Spleen (tissue), 11 donors: Measurements from ENCODE around the gene GMCL2. TPM values are rescaled to one million over a fixed set of nuclear protein-coding genes. Genes with fewer than 3 reads are reported as not detected.

Experiments
- DNase-seq: peaks from one replicate; pipeline ENCODE4 v3.0.0-alpha.2; 2020
- H3K27ac ChIP-seq, 8 donors: fragments of 200-600 bp; sonication (generic) in 7 of 8; 1 replicate in 4 of 8; 2 replicates in 4 of 8; pipeline versions ENCODE4 v1.5.0 to v1.8.0; 2016 to 2021; ENCODE audit warnings: inconsistent platforms in 4 of 8, mild to moderate bottlenecking in 4 of 8, moderate library complexity in 1 of 8
- H3K27me3 ChIP-seq, 7 donors: fragments of 200-600 bp; sonication (generic) in 6 of 7; replicated peaks in 1 of 7; 1 replicate in 4 of 7; 2 replicates in 3 of 7; pipeline versions ENCODE4 v1.5.0 to v1.8.0; 2016 to 2021; ENCODE audit warnings: inconsistent platforms in 3 of 7, mild to moderate bottlenecking in 1 of 7
- H3K36me3 ChIP-seq, 6 donors: fragments of 200-600 bp; sonication (generic) in 5 of 6; 1 replicate in 4 of 6; 2 replicates in 2 of 6; pipeline versions ENCODE4 v1.5.0 to v1.8.0; 2016 to 2021; ENCODE audit warnings: inconsistent platforms in 2 of 6
- H3K4me1 ChIP-seq, 6 donors: fragments of 200-600 bp; sonication (generic) in 5 of 6; 1 replicate in 3 of 6; 2 replicates in 3 of 6; pipeline versions ENCODE4 v1.5.0 to v1.8.0; 2016 to 2021; ENCODE audit warnings: inconsistent platforms in 3 of 6
- H3K4me3 ChIP-seq, 8 donors: fragments of 200-600 bp; sonication (generic) in 7 of 8; 1 replicate in 4 of 8; 2 replicates in 4 of 8; pipeline versions ENCODE4 v1.5.0 to v1.8.0; 2016 to 2021; ENCODE audit warnings: inconsistent platforms in 4 of 8, mild to moderate bottlenecking in 4 of 8, moderate library complexity in 2 of 8
- H3K9me3 ChIP-seq, 8 donors: fragments of 200-600 bp; sonication (generic) in 7 of 8; 1 replicate in 4 of 8; 2 replicates in 4 of 8; pipeline versions ENCODE4 v1.5.0 to v1.8.0; 2016 to 2021; ENCODE audit warnings: inconsistent platforms in 4 of 8
- CTCF ChIP-seq, 11 experiments: fragments of 200-600 bp in 7 of 11; fragments of 450-650 bp in 4 of 11; sonication (generic) in 4 of 11; IDR thresholded peaks in 8 of 11; conservative IDR thresholded peaks in 3 of 11; 1 replicate in 7 of 11; 2 replicates in 4 of 11; pipeline versions ENCODE4 v1.4.0 to v1.8.0; 2016 to 2021; ENCODE audit warnings: antibody characterized with exemption in 11 of 11, inconsistent platforms in 4 of 11, mild to moderate bottlenecking in 1 of 11
- POLR2A ChIP-seq, 3 donors: fragments of 450-650 bp; IDR thresholded peaks; one replicate each; pipeline ENCODE4 v1.5.1; 2017; ENCODE audit warnings: antibody characterized with exemption in 3 of 3, mild to moderate bottlenecking in 1 of 3
- POLR2AphosphoS5 ChIP-seq, 3 donors: sonication (generic); formaldehyde crosslinking; IDR thresholded peaks; one replicate each; pipeline ENCODE4 v1.5.1; 2017; ENCODE audit warnings: antibody characterized with exemption in 3 of 3
- WGBS, 5 donors: extraction: QIAGEN DNeasy Blood & Tissue Kit in 3 of 5; methylation state at CpG; one replicate each; pipeline versions ENCODE4 v1.1.5 to v1.1.7; 2013 to 2018; 5-methylcytosine and 5-hydroxymethylcytosine counted together
- intact Hi-C: fragments of 100-400 bp; cut with DNase I; formaldehyde crosslinking; loops from one replicate; pipeline ENCODE4 v1.15.0; 2023; ENCODE audit warnings: low total_unique reads
- polyA plus RNA-seq, 3 donors: library from polyadenylated mRNA; stranded (reverse); fragments of 200-250 nt; gene quantifications; one replicate each; pipeline ENCODE4 v1.2.1, GENCODE V29; 2013
- total RNA-seq, 7 donors: library from RNA; depleted of rRNA in 3 of 7; stranded (reverse); fragments of >200 nt in 3 of 7; fragmentation: NEBNext Ultra II Directional in 4 of 7; extraction: Animal tissue kit (Norgen Biotek cat#: 25700) in 4 of 7; gene quantifications; one replicate each; pipeline versions ENCODE4 v1.1.0 to v1.2.1, GENCODE V29; 2016 to 2021
- donor health status: healthy with polysubstance abuse.
- donor health status: DM: no; HTN: no; CAD: no; lungs with moderate emphysema.
- donor health status: DM: no; HTN: no; CAD: no.
- donor health status: Bipolar disorder and iron deficiency.
- donor health status: healthy.
- donor health status: DM: no; HTN: no; CAD: no.
- donor health status: DM: yes; HTN: yes; CAD: no.

The GMCL2 gene
- total and polyA plus RNA-seq, 10 donors = 0.03 TPM; not detected in 9

GRCh38 chr5:178211095-178212048, 24.2 kb upstream of the GMCL2 start:
- peaks cover 0 to 100% (median 97%) of the 10 kb centered on the region in 6 donors for H3K36me3 ChIP-seq

DNA sequence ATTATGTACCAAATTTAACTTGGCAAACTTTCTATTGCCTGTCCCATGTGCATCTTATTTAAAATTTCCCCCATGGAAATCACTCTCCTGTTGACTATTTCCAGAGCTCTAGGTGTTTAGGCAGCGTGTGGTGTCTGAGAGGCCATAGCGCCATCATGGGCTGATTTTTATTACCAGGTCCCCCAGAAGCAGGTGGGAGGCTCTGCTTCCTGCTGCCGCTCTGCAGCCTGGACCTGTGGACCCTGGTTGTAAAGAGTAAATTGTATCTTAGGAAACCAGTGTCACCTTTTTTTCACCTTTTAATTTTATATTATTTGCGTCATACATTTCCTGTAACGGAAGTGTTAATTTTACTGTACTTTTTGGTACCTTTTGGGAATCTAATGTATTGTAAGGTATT, 23.5 kb upstream of the GMCL2 start:
- no peak overlapping the region for H3K27ac ChIP-seq
- H3K36me3 ChIP-seq = peaks cover 0 to 99% (median 92%) of the 10 kb centered on the region in 6 donors
- H3K4me3 ChIP-seq = no peak overlapping the region
- WGBS, 5 donors = 83 to 91% (median 86%) methylated on average over 5 of the region's 5 CpGs
- no peaks in the 10 kb centered on the region for H3K27me3 ChIP-seq
- peaks cover 12 to 93% (median 48%) of the 10 kb centered on the region in 6 donors for H3K4me1 ChIP-seq
- peak; percentile 32 for DNase-seq
- intact Hi-C loops = no loop called here
- no peak for TF ChIP-seq CTCF (IDR thresholded peaks at IDR 0.05 in 8 of 11, conservative IDR thresholded peaks at IDR 0.05 in 3 of 11)
- TF ChIP-seq POLR2A (IDR thresholded peaks at IDR 0.05) = no peak
- no peak for TF ChIP-seq POLR2AphosphoS5 (IDR thresholded peaks at IDR 0.05)
- H3K9me3 ChIP-seq = no peaks in the 10 kb centered on the region

More at GRCh38 chr5:178211095-178212048, 24.2 kb upstream of the GMCL2 start:
- TF ChIP-seq POLR2AphosphoS5 (IDR thresholded peaks at IDR 0.05) (peak in 2 of 3 donors; percentile 14 to 43), CTCF (IDR thresholded peaks at IDR 0.05 in 8 of 11, conservative IDR thresholded peaks at IDR 0.05 in 3 of 11) (no peak)
- Histone ChIP-seq H3K4me3 (no peak overlapping the region), H3K27ac (peak overlapping the region in 1 of 8 donors; percentile 82), H3K9me3 (no peaks in the 10 kb centered on the region), H3K4me1 (peaks cover 6 to 93% (median 47%) of the 10 kb centered on the region in 6 donors), H3K27me3 (no peaks in the 10 kb centered on the region)
- WGBS, 5 donors = 67 to 83% (median 76%) methylated on average over 7 to 8 of the region's 8 CpGs
- intact Hi-C loops = no loop called here
- peak; percentile 45 for DNase-seq

GRCh38 chr5:178210073-178210535, 22.9 kb upstream of the GMCL2 start:
- Histone ChIP-seq H3K9me3 (no peaks in the 10 kb centered on the region), H3K27ac (no peak overlapping the region), H3K36me3 (peaks cover 0 to 93% (median 86%) of the 10 kb centered on the region in 6 donors), H3K27me3 (no peaks in the 10 kb centered on the region), H3K4me1 (peaks cover 15 to 91% (median 46%) of the 10 kb centered on the region in 6 donors), H3K4me3 (no peak overlapping the region)
- TF ChIP-seq CTCF (IDR thresholded peaks at IDR 0.05 in 8 of 11, conservative IDR thresholded peaks at IDR 0.05 in 3 of 11) (no peak), POLR2AphosphoS5 (IDR thresholded peaks at IDR 0.05) (peak in 2 of 3 donors; percentile 51 to 72)
- WGBS, 5 donors = 83 to 95% (median 90%) methylated on average over 8 to 18 of the region's 18 CpGs
- intact Hi-C loops = no loop called here
- peak; percentile 74 for DNase-seq
